HG03469 (cell line): ENCODE measurements around the gene RAP1GAP2.
"Not testable (repeated sequence)": the region's sequence is repeated elsewhere in the genome, so short reads cannot be mapped to it uniquely, and the experiment has no call there.

Experiments used
- ATAC-seq: cut with Tn5 transposase; IDR thresholded peaks from one replicate; pipeline ENCODE4 v1.9.1; 2021; ENCODE audit warnings: mild to moderate bottlenecking, moderate library complexity, moderate number of reproducible peaks; ENCODE audit not compliant: unreplicated experiment

Gene RAP1GAP2

GRCh38 chr17:2796164-2797125 lies at the start of gene RAP1GAP2:
RAP1GAP2 (plus strand) TSS chr17:2796438; CDS start chr17:2796528, 90 bp downstream.
- no peak for ATAC-seq

DNA sequence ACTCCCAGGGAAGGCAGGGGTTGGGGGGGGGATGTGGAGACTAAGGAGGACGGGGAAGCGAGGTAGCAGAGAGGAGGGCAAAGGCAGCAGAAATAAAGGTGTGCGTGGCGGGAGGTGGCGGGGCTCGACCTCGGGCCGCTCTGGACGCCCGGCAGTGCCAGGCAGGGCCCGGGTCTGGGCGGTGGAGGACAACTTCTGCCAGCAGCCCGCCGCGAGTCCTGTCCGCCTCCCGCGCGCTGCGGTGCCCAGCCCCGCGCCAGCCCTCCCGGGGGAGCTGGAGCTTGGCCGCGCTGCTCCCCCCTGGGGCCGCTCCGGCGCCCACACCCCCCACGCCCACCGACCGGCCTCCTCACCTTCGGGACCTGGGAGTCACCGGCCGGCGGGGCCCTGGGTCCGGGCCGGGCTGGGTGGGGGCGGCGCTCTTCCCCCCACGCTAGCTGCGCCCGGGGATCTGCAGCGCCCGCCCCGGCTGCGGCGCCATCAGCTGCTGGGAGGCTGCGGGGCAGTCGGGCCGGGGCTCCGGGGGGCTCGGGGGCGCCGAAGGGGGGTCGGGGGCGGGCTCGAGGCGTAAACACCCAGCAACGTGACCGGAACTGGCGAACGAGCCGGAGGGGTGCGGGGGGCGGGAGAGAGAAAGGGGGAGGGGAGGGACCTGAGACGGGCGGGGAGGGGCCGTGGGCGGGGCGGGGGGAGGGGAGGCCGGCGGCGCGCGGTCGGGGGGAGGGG lies 47.0 kb upstream of the RAP1GAP2 start, which contains the start of gene CCDC92B:
Gene CCDC92B, minus strand, starts transcription at position 595 of the 726 bp plus-strand sequence. CDS start 14,507 bp downstream, outside the sequence.
- ATAC-seq = no peak

- no peak for ATAC-seq
Observed at GRCh38 chr17:2749784-2750181, 46.5 kb upstream of the RAP1GAP2 start.

DNA sequence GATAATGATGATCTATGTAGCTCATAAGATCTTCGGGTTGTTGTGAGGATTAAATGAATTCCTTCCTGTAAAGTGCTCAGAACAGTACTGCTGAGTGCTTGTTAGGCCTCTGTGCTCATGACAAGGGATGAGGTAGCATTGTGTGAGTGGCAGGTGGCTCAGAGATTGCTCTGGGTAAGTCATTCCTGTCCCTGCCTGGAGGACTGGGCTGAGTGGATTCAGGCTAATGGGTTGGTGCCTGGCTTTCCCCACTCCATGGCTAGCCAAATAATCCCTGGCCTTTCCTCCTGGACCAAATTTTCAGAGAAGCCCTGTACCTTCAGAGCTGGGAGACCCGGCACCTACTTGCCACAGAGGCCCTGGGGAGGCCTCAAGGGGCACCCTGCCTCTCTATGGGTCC lies 45.5 kb upstream of the RAP1GAP2 start:
- no peak for ATAC-seq

- no peak for ATAC-seq
Observed at GRCh38 chr17:2751491-2751890, 44.7 kb upstream of the RAP1GAP2 start.

GRCh38 chr17:2755891-2756724 lies 40.1 kb upstream of the RAP1GAP2 start:
- no peak for ATAC-seq

DNA sequence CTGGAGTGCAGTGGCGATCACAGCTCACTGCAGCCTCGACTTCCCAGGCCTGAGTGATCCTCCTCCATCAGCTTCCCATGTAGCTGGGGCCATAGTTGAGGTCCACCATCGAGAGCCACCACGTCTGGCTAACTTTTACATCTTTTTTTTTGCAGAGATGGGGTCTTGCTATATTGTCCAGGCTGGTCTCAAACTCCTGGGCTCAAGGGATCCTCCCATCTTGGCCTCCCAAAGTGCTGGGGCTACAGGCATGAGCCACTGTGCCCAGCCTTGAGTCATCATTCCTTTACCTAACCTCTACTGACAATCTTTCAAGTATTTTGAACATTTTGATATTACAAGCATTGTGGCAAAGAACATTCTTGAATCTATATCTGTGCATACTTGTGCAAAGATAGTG lies 37.4 kb upstream of the RAP1GAP2 start:
- no peak for ATAC-seq

DNA sequence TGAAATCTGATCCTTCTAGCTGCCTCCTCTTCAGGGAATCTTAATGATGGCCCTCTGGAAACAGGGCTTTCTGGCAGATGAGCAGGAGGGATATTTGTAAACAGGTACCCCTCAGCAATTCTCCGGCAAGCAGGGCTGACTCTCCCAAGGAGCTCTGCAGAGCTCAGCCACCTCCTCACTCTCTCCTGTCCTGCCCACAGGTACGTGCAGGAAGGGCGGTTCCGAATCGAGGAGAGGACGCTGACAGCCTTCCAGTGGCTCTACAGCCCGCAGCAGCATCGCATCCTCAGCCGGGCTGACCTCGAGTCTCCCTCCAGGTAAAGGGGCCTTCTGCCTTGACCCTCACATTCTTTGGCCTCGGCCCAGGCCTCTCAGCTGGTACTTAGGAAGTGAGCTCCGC lies 26.1 kb upstream of the RAP1GAP2 start:
- no peak for ATAC-seq

GRCh38 chr17:2775206-2775605 lies 21.0 kb upstream of the RAP1GAP2 start:
- ATAC-seq = no peak

DNA sequence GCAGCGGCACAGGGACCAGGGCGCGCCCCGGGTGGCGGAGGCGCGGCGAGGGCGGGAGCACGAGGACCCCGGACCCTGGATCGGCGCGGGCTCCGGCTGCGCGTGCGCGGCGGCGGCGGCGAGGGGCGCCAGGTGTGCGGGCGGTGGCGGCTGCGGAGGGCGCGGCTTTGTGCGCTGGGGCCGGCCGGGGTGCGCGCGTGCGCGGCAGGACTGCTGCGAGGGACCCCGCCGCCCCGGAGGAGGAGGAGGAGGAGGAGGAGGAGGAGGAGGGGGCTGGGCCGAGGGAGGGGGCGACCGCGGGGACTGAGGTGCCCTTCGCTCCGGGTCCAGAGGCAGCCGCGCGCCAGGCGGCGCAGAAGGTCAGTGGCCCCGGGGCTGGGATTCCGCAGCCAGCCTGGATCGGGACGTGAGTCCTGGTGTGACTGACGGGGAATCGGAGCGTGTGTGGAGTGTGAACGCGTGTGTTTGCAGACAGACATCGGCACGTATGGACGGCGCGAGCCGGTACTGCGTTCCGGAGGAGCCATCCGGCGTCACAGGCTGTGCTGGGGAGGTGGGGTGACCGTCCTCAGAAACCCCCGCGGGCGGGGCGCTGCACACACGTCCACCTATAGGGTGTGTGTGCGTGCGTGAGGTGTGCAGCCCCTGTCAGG lies 19.5 kb upstream of the RAP1GAP2 start:
- ATAC-seq = no peak

GRCh38 chr17:2777242-2777867 lies 18.9 kb upstream of the RAP1GAP2 start:
- no peak for ATAC-seq

- ATAC-seq = no peak
Observed at GRCh38 chr17:2778489-2778888, 17.7 kb upstream of the RAP1GAP2 start.

- ATAC-seq = no peak
Observed at GRCh38 chr17:2779545-2779944, 16.7 kb upstream of the RAP1GAP2 start.

DNA sequence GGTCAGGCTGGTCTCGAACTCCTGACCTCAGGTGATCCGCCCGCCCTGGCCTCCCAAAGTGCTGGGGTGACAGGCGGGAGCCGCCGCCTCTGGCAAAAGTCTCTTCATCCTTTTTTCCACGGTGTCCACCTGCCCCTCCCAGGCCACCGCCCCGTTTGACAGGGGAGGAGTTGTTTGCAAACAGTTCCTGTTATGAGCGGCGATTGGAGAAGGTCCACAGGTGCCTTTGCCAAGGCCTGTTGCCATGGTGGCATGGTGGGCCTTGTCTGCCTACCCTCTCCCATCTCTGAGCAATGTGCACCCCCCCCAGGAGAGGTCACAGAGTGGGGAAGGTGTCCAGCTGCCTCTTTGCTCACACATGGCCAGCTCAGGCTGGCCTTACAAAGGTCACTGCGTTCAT lies 16.0 kb upstream of the RAP1GAP2 start:
- ATAC-seq = no peak

- ATAC-seq = no peak
Observed at GRCh38 chr17:2780931-2781454, 15.2 kb upstream of the RAP1GAP2 start.

DNA sequence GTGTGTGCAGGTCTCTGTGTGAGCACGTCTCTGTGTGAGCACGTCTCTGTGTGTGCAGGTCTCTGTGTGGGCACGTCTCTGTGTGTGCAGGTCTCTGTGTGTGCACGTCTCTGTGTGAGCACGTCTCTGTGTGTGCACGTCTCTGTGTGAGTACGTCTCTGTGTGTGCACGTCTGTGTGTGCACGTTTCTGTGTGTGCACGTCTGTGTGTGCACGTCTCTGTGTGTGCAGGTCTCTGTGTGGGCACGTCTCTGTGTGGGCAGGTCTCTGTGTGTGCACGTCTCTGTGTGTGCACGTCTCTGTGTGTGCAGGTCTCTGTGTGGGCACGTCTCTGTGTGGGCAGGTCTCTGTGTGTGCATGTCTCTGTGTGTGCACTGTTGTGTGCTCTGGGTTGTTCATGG lies 14.6 kb upstream of the RAP1GAP2 start:
- ATAC-seq = not testable (repeated sequence)

- ATAC-seq = no peak
Observed at GRCh38 chr17:2782055-2782454, 14.2 kb upstream of the RAP1GAP2 start.

DNA sequence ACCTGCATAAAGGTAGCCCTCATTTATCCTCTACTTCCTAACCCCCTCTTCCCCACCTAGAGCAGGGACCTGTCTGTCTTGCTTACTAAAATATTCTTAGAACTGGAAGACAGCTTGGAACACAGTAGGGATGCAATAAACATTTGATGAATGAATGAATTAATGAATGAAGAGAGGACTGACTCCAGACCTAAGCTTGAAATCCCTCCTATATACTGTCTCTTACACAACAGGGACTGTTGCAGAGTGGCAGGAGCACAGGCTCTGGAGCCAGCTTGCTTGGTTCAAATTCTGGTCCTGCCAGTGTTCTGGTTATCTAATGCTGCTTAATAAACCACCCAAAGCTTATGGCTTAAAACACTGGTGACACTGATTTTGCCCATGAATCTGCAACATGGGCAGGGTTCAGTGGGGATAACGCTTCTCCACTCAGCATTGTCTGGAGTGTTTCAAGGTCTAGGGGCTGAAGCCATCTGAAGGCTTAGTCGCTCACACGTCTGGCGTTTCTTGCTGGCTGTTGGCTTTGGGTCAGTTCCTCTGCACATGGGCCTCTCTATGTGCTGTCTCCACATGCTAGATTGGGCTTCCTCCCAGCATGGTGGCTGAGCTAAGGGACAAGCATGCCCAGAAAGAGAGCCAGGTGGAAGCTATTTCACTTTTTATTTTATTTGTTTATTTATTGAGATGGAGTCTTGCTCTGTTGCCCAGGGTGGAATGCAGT lies 12.8 kb upstream of the RAP1GAP2 start:
- no peak for ATAC-seq

- no peak for ATAC-seq
Observed at GRCh38 chr17:2784864-2785263, 11.4 kb upstream of the RAP1GAP2 start.
